Thoracic aorta (tissue), 2 donors: ENCODE measurements around the gene LIFR. TPM values are rescaled to one million over a fixed set of nuclear protein-coding genes. Genes with fewer than 3 reads are reported as not detected.

Experiments
- ATAC-seq: fragments of 150-250 bp; one replicate; pipeline ENCODE4 v1.8.0; 2017; ENCODE audit warnings: low read depth; ENCODE audit not compliant: insufficient number of reproducible peaks, low FRiP score
- DNase-seq: peaks from one replicate; pipeline ENCODE4 v3.0.0-alpha.2; 2020; ENCODE audit warnings: low spot score
- H3K27ac ChIP-seq, 2 donors: fragments of 200-600 bp; sonication (generic); 1 replicate in 1 of 2; 2 replicates in 1 of 2; pipeline ENCODE4 v1.5.1; 2016; ENCODE audit warnings: mild to moderate bottlenecking in 2 of 2, moderate library complexity in 2 of 2
- H3K27me3 ChIP-seq: fragments of 200-600 bp; sonication (generic); replicated peaks from 2 replicates; pipeline ENCODE4 v1.6.0; 2016; ENCODE audit warnings: mild to moderate bottlenecking; ENCODE audit not compliant: insufficient read depth
- H3K36me3 ChIP-seq: fragments of 200-600 bp; sonication (generic); one replicate; pipeline ENCODE4 v1.5.1; 2016
- H3K4me1 ChIP-seq, 2 donors: fragments of 200-600 bp; sonication (generic); 1 replicate in 1 of 2; 2 replicates in 1 of 2; pipeline versions ENCODE4 v1.5.1 to v1.6.0; 2016; ENCODE audit warnings: low read depth in 2 of 2, mild to moderate bottlenecking in 1 of 2; ENCODE audit not compliant: control insufficient read depth in 1 of 2
- H3K4me3 ChIP-seq: fragments of 200-600 bp; sonication (generic); 2 replicates; pipeline ENCODE4 v1.5.1; 2016; ENCODE audit warnings: mild to moderate bottlenecking
- H3K9me3 ChIP-seq: fragments of 200-600 bp; sonication (generic); 2 replicates; pipeline ENCODE4 v1.5.1; 2016
- CTCF ChIP-seq: fragments of 200-600 bp; sonication (generic); IDR thresholded peaks from one replicate; pipeline ENCODE4 v1.5.1; 2019; ENCODE audit warnings: antibody characterized with exemption
- total RNA-seq, 2 donors: library from RNA; depleted of rRNA; stranded (reverse); fragments of >200 nt; gene quantifications; one replicate each; pipeline versions ENCODE4 v1.1.0 to v1.2.3, GENCODE V29; 2016

The LIFR gene
- total RNA-seq, 2 donors from 2014 or later: 61.1 to 110 TPM

- DNase-seq (no peak), ATAC-seq (no peak)
- no peaks in the 10 kb centered on the region for H3K27me3 ChIP-seq
- no peak overlapping the region for H3K27ac ChIP-seq
- no peaks in the 10 kb centered on the region for H3K36me3 ChIP-seq
- no peaks in the 10 kb centered on the region for H3K4me1 ChIP-seq
- no peak for TF ChIP-seq CTCF
- no peak overlapping the region for H3K4me3 ChIP-seq
- no peaks in the 10 kb centered on the region for H3K9me3 ChIP-seq
Observed at GRCh38 chr5:38582293-38582974, 26.0 kb upstream of the LIFR start.

GRCh38 chr5:38581597-38581996, 25.2 kb upstream of the LIFR start:
- Histone ChIP-seq H3K27me3 (no peaks in the 10 kb centered on the region), H3K4me3 (no peak overlapping the region), H3K27ac (no peak overlapping the region), H3K9me3 (no peaks in the 10 kb centered on the region), H3K36me3 (no peaks in the 10 kb centered on the region), H3K4me1 (no peaks in the 10 kb centered on the region)
- no peak for TF ChIP-seq CTCF
- DNase-seq: no peak
- ATAC-seq: no peak

GRCh38 chr5:38579105-38579504, 22.7 kb upstream of the LIFR start:
- no peaks in the 10 kb centered on the region for H3K36me3 ChIP-seq
- no peaks in the 10 kb centered on the region for H3K27me3 ChIP-seq
- H3K9me3 ChIP-seq: no peaks in the 10 kb centered on the region
- DNase-seq: no peak
- H3K4me1 ChIP-seq: no peaks in the 10 kb centered on the region
- ATAC-seq: no peak
- no peak for TF ChIP-seq CTCF
- H3K27ac ChIP-seq: no peak overlapping the region
- H3K4me3 ChIP-seq: no peak overlapping the region

- Histone ChIP-seq H3K9me3 (no peaks in the 10 kb centered on the region), H3K27ac (no peak overlapping the region), H3K27me3 (no peaks in the 10 kb centered on the region), H3K4me3 (no peak overlapping the region), H3K36me3 (no peaks in the 10 kb centered on the region), H3K4me1 (no peaks in the 10 kb centered on the region)
- no peak for TF ChIP-seq CTCF
- DNase-seq (no peak), ATAC-seq (no peak)
Observed at GRCh38 chr5:38576961-38577684, 20.7 kb upstream of the LIFR start.

GRCh38 chr5:38576442-38576841, 20.0 kb upstream of the LIFR start:
- TF ChIP-seq CTCF: no peak
- ATAC-seq: no peak
- H3K36me3 ChIP-seq: no peaks in the 10 kb centered on the region

More at GRCh38 chr5:38576442-38576841, 20.0 kb upstream of the LIFR start:
- no peak overlapping the region for H3K27ac ChIP-seq
- H3K4me3 ChIP-seq: no peak overlapping the region
- no peaks in the 10 kb centered on the region for H3K27me3 ChIP-seq
- no peaks in the 10 kb centered on the region for H3K4me1 ChIP-seq
- DNase-seq: no peak
- no peaks in the 10 kb centered on the region for H3K9me3 ChIP-seq
